ENCODE data around the gene WDR59.

DNA sequence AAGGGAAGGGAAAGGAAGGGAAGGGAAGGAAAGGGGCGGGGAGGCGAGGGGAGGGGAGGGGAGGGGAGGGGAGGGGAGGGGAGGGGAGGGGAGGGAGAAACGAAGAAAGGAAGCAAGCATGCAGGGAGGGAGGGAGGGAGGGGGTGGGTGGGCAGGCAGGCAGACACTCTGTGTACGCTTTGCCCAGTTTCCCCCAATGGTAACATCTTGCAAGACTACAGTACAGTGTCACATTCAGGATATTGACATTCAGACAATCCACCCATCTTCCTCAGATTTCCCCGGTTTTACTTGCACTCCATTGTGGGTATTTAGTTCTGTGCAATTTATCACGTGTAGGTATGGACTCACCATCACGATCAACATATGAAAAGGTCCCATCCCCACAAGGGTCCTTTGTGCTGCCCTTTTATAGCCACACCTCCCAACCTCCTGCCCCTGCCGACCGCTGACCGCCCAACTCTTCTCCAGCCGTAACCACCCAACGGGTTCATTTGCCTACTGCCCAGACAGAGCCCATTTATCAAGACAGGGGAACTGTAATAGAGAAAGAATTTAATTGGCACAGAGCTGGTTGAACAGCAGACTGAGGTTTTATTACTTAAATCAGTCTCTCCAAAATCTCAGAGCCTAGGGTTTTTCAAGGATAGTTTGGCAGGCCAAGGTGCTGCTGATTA, 118.9 kb downstream of the WDR59 start:
- TF ChIP-seq, protein P1, sequence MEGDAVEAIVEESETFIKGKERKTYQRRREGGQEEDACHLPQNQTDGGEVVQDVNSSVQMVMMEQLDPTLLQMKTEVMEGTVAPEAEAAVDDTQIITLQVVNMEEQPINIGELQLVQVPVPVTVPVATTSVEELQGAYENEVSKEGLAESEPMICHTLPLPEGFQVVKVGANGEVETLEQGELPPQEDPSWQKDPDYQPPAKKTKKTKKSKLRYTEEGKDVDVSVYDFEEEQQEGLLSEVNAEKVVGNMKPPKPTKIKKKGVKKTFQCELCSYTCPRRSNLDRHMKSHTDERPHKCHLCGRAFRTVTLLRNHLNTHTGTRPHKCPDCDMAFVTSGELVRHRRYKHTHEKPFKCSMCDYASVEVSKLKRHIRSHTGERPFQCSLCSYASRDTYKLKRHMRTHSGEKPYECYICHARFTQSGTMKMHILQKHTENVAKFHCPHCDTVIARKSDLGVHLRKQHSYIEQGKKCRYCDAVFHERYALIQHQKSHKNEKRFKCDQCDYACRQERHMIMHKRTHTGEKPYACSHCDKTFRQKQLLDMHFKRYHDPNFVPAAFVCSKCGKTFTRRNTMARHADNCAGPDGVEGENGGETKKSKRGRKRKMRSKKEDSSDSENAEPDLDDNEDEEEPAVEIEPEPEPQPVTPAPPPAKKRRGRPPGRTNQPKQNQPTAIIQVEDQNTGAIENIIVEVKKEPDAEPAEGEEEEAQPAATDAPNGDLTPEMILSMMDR (IDR thresholded peaks at IDR 0.05), result no peak
- no peak for TF ChIP-seq ZFX (IDR thresholded peaks at IDR 0.05; ENCODE audit: borderline replicate concordance)

Data from 22Rv1 (cell line).